KG1 (cell line): ENCODE results near the gene CHDH.

Experiments used
- DNase-seq: peaks from one replicate; lab custom pipeline; 2025; lab: John Stamatoyannopoulos, UW

Gene CHDH

DNA sequence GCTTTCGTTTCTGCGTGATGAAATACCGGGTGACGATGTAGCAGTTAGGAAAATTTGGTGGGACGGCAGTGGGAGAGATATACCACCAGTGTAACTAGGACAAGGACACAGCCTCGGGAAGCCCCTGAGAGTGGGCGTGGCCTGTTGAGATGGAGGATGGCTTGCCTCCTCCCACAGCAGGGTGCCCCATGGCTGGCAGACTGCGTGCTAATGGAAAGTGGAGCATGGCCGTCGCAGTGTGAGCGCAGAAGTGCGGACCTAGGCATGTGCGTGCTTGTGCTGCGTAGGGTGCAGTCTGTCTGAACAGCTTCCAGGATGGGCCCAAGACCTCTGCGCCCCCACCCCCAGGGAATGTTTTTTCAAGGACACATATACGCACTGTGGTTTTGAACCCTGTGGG is 56.8 kb downstream of the CHDH start:
- no peak for DNase-seq

- no peak for DNase-seq
Observed at GRCh38 chr3:53788038-53788437, 58.2 kb downstream of the CHDH start.

- DNase-seq = no peak
Observed at GRCh38 chr3:53787016-53787415, 59.2 kb downstream of the CHDH start.

DNA sequence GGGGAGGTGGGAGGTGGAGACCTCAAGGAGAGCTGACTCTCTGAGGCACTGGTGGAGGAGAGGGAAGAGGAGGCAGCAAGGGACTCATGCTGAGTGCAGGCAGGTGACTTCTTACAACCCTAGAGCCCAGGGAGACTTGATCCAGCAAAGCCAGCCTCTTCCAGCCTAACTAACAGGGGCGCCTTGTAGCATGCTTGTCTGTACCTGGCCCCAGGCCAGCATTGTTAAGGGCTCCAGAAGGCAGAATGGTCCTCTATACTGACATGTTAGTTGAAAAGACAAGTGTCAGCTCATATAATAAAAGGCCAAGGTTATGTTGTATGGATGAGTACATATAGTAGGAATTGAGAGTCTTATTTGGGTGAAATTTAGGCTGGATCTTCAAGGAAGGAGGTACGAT is 65.4 kb downstream of the CHDH start:
- no peak for DNase-seq

GRCh38 chr3:53780171-53780570 is 66.0 kb downstream of the CHDH start:
- DNase-seq = no peak

DNA sequence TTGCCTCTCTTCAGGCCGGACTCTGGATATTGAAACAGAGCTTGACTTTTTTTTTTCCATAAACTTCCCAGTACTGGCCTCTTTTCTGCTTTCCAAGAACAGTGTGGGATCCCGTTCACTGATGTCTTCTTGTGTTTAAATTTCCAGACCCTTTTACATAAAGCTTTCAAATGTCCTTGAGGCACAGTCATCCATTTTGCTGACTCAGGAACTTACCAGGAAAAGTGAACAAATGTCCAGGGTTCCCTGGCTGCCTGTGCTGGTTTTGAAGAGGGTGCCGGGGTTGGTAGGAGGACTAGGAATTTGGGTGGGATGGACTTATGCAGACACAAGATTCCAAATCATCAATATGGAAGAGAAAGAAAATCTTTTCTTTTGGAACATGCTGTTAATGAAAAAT is 68.1 kb downstream of the CHDH start:
- DNase-seq = no peak

DNA sequence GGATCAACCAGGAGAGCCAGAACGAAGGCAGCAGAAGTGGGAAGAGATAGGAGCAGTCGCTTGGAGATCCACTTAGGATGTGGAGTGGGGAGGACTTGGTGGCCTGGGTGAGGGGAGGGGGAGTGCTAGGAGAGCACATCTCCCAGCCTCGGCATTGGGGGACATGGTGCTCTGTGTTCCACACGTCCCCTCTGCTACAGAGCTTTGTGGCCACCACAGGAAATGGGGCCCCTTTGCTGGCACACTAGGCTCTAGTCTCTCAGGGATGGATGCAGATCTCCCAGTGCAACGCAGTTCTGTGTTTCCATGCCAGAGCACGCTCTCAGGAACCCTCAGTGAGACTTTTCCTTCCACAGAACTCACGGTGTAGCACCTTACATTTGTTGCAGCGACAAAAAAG is 68.8 kb downstream of the CHDH start:
- DNase-seq = no peak

- DNase-seq = no peak
Observed at GRCh38 chr3:53776494-53777101, 69.6 kb downstream of the CHDH start.

DNA sequence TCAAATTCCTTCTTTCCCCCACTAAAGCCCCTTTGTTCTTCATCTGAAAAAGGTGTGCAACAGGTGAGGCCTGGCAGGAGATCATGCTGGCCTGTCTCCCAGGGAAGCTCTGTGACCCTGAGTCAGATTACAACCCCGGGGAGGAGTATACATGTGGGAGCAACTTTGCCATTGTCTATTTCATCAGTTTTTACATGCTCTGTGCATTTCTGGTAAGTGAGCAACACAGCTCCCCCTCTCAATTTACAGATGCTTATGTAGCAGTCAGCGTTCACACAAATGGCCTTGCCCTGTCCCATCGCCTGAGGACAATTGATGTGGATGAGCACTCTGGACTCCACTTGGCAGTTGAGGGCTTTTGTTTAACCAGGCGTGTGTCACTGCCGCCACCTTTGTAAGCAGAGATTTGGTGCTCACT is 70.4 kb downstream of the CHDH start:
- DNase-seq = no peak

GRCh38 chr3:53775018-53775417 is 71.2 kb downstream of the CHDH start:
- no peak for DNase-seq

DNA sequence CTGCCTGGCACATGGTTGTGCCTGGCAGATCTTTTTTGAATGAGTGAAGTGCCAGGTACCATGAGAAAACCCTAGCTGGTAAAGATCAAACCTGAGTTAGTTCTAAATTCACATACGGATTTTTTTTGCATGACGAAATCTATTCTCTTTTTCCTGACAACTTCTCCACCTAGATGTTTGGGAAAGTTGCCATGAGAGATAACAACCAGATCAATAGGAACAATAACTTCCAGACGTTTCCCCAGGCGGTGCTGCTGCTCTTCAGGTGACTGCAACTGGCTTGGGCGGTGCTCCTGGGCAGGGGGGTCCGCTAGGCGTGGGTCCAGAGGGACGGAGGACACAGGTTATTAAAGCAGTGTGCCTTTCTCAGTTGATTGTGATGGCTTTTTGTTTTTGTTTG is 71.8 kb downstream of the CHDH start:
- no peak for DNase-seq

GRCh38 chr3:53773611-53774368 is 72.4 kb downstream of the CHDH start:
- DNase-seq = no peak

DNA sequence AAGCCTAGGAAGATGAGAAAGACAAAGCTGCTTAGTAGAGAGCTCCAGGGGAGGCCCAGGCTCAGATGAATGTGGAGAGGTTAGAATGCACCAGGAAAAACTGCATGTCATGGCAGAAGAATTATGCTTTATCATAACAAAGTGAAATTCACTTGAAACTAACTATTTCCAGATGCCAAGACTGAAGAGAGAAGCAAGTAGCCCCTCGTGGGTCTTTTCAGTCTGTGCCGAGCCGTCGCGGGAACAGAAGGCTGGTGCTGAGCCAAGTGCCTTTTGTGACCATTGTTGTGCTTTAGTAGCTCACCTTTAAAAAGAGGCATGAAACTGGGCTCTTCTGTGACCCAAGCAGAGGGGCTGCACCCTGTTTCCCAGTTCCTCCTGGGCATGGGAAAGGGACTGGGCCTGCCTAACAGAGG is 73.2 kb downstream of the CHDH start:
- DNase-seq = no peak

DNA sequence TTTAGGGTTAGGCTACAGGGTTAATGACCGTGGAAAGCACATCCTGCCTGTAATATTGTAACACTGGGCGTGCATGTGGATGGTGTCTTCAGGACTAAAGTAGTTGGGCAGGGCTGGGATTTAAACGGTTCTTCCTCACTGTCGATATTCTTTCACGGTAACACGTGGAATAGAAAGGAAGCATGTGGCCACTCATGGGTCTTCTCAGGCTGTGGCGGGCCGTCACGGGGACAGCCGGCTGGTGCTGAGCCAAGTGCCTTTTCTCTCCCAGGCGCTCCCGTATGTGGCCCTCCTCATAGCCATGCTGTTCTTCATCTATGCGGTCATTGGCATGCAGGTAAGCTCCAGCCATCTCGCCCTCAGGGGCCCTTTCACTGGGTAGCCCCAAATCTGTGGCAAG is 73.7 kb downstream of the CHDH start:
- no peak for DNase-seq

DNA sequence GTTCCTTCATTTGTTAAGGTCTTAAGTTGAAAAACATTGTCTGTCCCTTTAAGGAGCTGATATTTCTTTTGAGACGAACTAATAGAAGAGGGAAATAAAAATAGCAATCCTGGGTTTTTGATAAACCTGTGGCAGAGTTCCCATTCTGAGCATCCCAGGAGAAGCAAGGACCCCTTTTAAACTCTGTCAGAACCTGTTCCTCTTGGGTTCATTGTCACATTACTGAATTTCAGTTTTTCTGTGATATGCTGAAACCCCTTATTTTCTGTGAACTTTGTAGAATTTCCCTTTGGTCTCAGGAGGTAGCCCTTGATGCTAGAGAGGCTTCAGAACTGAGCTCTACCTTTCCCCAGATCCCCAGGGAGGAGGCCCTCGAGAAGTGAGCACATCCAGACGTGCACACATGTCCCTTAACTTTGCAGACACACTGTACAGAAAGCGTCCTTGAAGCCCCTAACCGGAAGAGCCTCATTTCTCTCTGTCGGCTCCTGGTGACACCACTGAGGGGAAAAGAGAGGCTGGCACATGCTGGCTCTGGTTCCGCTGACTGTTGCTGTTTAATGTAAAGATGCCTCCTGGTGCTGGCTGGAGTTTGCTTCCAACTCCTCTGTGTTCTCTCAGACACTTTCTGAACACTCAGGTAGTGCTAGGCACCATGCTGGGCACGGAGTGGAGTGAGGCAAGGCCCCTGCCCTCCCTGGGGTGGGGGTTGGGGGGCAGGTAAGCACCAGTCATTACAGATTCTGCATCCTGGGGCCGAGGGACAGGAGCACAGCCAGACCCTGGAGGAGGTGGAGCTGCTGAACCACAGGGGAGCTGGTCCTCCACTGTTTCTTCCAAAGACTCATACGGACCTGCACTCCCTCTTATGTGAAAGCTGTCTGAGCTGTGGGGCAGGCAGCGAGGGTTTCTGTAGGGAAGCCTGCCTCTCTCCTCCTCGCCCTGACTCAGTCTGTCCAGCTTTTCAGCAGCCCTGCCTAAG is 77.5 kb downstream of the CHDH start:
- no peak for DNase-seq

GRCh38 chr3:53766706-53767105 is 79.5 kb downstream of the CHDH start:
- no peak for DNase-seq

DNA sequence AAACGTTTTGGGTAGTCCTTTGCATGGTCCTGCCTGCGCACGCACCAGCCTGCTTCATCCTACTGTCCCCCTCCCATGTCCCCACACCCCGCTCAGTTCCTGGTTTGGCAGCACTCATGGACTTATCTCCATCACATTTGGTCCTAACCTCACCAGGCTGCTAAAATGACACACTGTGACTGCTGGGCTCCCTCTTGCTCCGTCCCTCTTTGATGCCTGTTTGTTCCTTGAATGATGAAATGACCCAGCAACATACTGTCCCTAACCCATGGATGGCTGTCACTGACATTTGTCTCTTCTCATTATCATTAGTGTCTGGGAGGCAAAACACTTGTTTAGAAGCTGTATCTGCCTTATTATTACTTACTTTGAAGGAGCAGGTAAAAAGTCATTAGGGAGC is 80.5 kb downstream of the CHDH start:
- no peak for DNase-seq

DNA sequence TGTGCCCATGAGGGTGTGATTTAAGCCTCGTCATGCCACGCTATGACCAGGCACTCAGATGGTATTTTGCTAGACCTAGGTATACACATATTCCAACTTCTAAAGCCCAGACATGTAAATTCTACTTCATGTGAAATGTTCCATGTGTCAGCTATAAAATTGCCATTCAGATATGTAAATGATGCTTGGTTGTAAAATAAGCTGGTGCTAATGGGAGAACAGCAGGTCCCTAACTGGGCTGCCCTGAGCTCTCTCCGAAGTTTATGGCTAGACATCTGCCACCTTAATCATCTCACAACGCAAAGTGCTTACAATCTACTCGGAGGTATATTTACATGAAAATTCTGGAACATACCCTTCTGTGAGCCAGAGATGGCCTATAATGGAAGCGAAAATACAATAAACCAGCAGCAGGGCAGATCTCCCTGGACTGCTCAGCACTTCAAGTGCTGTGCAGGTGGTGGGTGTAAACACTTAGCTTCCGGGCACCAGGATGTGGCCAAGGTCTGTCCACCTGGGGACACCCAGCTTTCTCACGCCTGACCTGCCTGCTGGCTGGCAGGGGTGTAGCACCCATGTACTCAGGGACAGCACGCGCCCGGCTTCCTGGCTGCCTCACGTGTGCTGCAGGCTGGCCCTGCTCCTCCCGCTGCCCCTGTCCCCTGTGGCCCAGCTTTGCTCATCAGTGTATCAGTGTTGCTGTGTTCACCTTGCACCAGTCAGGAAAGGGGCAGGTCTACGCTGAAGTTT is 82.0 kb downstream of the CHDH start:
- DNase-seq = no peak

- DNase-seq = no peak
Observed at GRCh38 chr3:53763353-53763752, 82.9 kb downstream of the CHDH start.
